CD4-positive, CD25-positive, alpha-beta regulatory T cell (primary cell): ENCODE results near the gene MCTP1. TPM values are rescaled to one million over a fixed set of nuclear protein-coding genes. Genes with fewer than 3 reads are reported as not detected.

ENCODE experiments used
- ATAC-seq, 2 donors: fragments of 150-1000 bp; cut with Tn5 transposase; one replicate each; pipeline ENCODE4 v1.10.0; 2021; ENCODE audit warnings: low read depth in 2 of 2, moderate number of reproducible peaks in 2 of 2, moderate library complexity in 1 of 2
- DNase-seq, 3 donors: peaks; one replicate each; pipeline versions ENCODE4 v3.0.0 to v3.0.0-alpha.2; 2012 to 2022; ENCODE audit warnings: mixed read lengths in 1 of 3
- H3K27ac ChIP-seq: one replicate; pipeline ENCODE4 v1.7.0; 2013; ENCODE audit warnings: mild to moderate bottlenecking, low read length; ENCODE audit not compliant: insufficient read depth, poor library complexity, severe bottlenecking
- H3K27me3 ChIP-seq: one replicate; pipeline ENCODE4 v1.7.0; 2013; ENCODE audit warnings: low read length; ENCODE audit not compliant: control insufficient read depth, insufficient read depth
- H3K36me3 ChIP-seq: one replicate; pipeline ENCODE4 v1.7.0; 2013; ENCODE audit warnings: mild to moderate bottlenecking, low read length, moderate library complexity; ENCODE audit not compliant: control insufficient read depth, insufficient read depth
- H3K4me1 ChIP-seq: 2 replicates; pipeline ENCODE4 v1.7.0; 2013; ENCODE audit warnings: mild to moderate bottlenecking, low read length; ENCODE audit not compliant: insufficient read depth, control insufficient read depth, poor library complexity, severe bottlenecking
- H3K4me3 ChIP-seq: one replicate; pipeline ENCODE4 v1.7.0; 2013; ENCODE audit warnings: low read depth, mild to moderate bottlenecking, low read length, moderate library complexity
- H3K9me3 ChIP-seq, 2 experiments: 1 replicate in 1 of 2; 2 replicates in 1 of 2; pipeline ENCODE4 v1.7.0; 2013; ENCODE audit warnings: low read length in 2 of 2, mild to moderate bottlenecking in 1 of 2, moderate library complexity in 1 of 2; ENCODE audit not compliant: control insufficient read depth in 2 of 2
- H3K27ac Mint-ChIP-seq, 3 donors: one replicate each; pipeline ENCODE4 v1.8.0; 2020 to 2022; ENCODE audit warnings: mild to moderate bottlenecking in 3 of 3, mixed read lengths in 3 of 3, moderate library complexity in 2 of 3
- H3K27me3 Mint-ChIP-seq: one replicate; pipeline ENCODE4 v1.8.0; 2022; ENCODE audit warnings: mild to moderate bottlenecking, mixed read lengths
- H3K36me3 Mint-ChIP-seq: one replicate; pipeline ENCODE4 v1.8.0; 2020; ENCODE audit warnings: mixed read lengths
- H3K4me1 Mint-ChIP-seq, 4 donors: one replicate each; pipeline ENCODE4 v1.8.0; 2020 to 2022; ENCODE audit warnings: mixed read lengths in 4 of 4, mild to moderate bottlenecking in 1 of 4
- H3K4me3 Mint-ChIP-seq, 4 donors: one replicate each; pipeline ENCODE4 v1.8.0; 2020 to 2022; ENCODE audit warnings: mild to moderate bottlenecking in 4 of 4, mixed read lengths in 4 of 4, moderate library complexity in 3 of 4
- H3K9me3 Mint-ChIP-seq, 7 donors: one replicate each; pipeline ENCODE4 v1.8.0; 2020 to 2022; ENCODE audit warnings: mixed read lengths in 7 of 7, mild to moderate bottlenecking in 3 of 7, moderate library complexity in 2 of 7
- polyA plus RNA-seq, 4 donors: library from polyadenylated mRNA; unstranded; fragments of 300-500 nt; fragmentation: Illumina TruSeq; gene quantifications; one replicate each; pipeline ENCODE4 v1.2.3, GENCODE V29; 2021
- total RNA-seq: library from RNA; stranded (reverse); gene quantifications from one replicate; pipeline ENCODE4 v1.2.3, GENCODE V29; 2022

MCTP1 gene
- total and polyA plus RNA-seq, 5 donors from 2014 or later, result 0.24 to 2.9 (median 0.76) TPM

DNA sequence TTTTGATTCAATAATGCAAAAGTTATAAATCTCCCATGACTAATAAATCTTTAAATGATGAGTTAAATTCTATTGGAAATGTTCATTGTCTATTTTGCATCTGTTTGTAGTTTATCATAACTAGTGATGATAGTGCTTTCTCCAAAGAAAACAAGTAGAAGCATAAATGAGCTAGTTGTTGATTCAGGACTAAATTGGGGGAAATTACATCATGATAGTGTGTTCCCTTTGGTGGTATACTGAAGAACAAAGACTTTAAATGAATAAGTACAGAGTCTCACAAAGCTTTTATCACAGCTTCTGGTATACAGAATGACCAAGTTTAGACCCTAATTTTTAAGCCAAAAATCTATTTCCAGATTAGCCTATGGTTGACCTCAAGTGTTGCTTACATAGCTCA lies 173.8 kb downstream of the MCTP1 start:
- no peaks in the 10 kb centered on the region for H3K9me3 ChIP-seq
- no peaks in the 10 kb centered on the region for H3K27me3 ChIP-seq
- Mint-ChIP-seq H3K27ac (no peak overlapping the region), H3K27me3 (no peaks in the 10 kb centered on the region), H3K4me1 (no peaks in the 10 kb centered on the region), H3K4me3 (no peak overlapping the region), H3K9me3 (peaks cover 0 to 13% (median 0%) of the 10 kb centered on the region in 7 donors), H3K36me3 (no peaks in the 10 kb centered on the region)
- H3K27ac ChIP-seq, result no peak overlapping the region
- DNase-seq, result no peak
- no peak overlapping the region for H3K4me3 ChIP-seq
- no peak for ATAC-seq
- no peaks in the 10 kb centered on the region for H3K36me3 ChIP-seq
- H3K4me1 ChIP-seq, result no peaks in the 10 kb centered on the region

DNA sequence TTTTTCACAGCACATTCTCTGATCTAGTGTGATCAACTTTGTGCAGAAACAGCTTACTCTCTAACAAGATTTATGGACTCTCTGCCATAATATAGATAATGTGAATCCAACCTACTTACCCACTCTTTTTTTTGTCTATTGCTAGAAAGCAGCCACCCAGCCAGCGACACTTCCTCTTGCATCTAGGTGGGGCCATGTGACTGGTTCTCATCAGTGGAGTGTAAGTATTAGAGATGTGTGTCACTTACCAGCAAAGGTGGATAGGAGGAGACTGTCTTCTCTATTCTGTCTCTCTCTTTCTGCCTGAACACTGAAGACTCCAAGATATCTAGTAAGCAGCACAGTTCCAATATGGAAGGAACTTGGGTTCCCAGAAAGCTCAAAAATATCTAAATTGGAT lies 174.8 kb downstream of the MCTP1 start:
- Mint-ChIP-seq H3K9me3 (peaks cover 0 to 3% (median 0%) of the 10 kb centered on the region in 7 donors), H3K4me1 (no peaks in the 10 kb centered on the region), H3K27ac (no peak overlapping the region), H3K27me3 (no peaks in the 10 kb centered on the region), H3K4me3 (no peak overlapping the region), H3K36me3 (no peaks in the 10 kb centered on the region)
- Histone ChIP-seq H3K4me1 (no peaks in the 10 kb centered on the region), H3K27ac (no peak overlapping the region), H3K4me3 (no peak overlapping the region), H3K9me3 (no peaks in the 10 kb centered on the region), H3K36me3 (no peaks in the 10 kb centered on the region), H3K27me3 (no peaks in the 10 kb centered on the region)
- ATAC-seq, result no peak
- no peak for DNase-seq

DNA sequence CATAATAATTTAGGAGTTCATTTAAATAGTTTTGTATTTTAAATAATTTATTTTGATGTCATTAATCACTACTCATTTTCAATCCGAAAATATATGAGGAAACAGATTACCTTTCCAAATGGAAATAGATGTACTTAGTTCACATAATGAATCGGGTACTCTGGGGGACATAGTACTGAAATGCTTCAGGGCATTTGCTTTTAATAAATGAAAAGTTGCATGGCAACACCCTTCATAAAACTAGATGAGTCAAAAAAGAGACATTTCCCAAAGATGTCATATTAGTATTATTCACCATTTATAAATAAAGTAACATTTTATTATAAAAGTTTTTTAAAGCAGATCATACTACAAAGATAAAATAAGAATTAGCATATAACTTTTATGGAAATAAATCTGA lies 177.8 kb downstream of the MCTP1 start:
- H3K4me1 Mint-ChIP-seq, result no peaks in the 10 kb centered on the region
- no peak overlapping the region for H3K27ac Mint-ChIP-seq
- Histone ChIP-seq H3K36me3 (no peaks in the 10 kb centered on the region), H3K4me1 (no peaks in the 10 kb centered on the region), H3K27me3 (no peaks in the 10 kb centered on the region), H3K4me3 (no peak overlapping the region), H3K9me3 (no peaks in the 10 kb centered on the region), H3K27ac (no peak overlapping the region)
- H3K9me3 Mint-ChIP-seq, result no peaks in the 10 kb centered on the region
- no peak overlapping the region for H3K4me3 Mint-ChIP-seq
- DNase-seq (no peak), ATAC-seq (no peak)
- no peaks in the 10 kb centered on the region for H3K36me3 Mint-ChIP-seq
- no peaks in the 10 kb centered on the region for H3K27me3 Mint-ChIP-seq

DNA sequence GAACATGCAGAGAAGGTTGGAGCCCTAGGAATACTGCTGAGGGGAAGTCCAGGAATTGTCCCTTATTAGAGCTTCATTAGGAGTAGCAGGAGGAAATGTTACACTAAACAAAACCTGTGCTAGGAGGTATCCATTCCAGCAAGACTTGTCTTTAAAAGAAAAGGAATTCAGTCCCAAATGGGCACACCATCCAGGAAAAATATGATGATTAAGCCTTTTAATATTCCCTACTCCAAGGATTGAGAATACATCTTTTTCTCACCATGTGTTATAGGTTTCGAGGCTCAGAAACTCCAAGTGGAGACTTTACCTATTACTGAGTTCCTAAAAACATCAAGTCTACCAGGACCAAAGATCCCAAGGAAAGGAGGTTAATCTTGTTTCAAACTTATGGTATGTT lies 179.3 kb downstream of the MCTP1 start:
- Mint-ChIP-seq H3K9me3 (no peaks in the 10 kb centered on the region), H3K27me3 (no peaks in the 10 kb centered on the region), H3K4me1 (no peaks in the 10 kb centered on the region), H3K36me3 (no peaks in the 10 kb centered on the region), H3K4me3 (no peak overlapping the region), H3K27ac (no peak overlapping the region)
- Histone ChIP-seq H3K4me1 (no peaks in the 10 kb centered on the region), H3K36me3 (no peaks in the 10 kb centered on the region), H3K4me3 (no peak overlapping the region), H3K9me3 (no peaks in the 10 kb centered on the region), H3K27me3 (no peaks in the 10 kb centered on the region), H3K27ac (no peak overlapping the region)
- DNase-seq, result no peak
- ATAC-seq, result no peak

DNA sequence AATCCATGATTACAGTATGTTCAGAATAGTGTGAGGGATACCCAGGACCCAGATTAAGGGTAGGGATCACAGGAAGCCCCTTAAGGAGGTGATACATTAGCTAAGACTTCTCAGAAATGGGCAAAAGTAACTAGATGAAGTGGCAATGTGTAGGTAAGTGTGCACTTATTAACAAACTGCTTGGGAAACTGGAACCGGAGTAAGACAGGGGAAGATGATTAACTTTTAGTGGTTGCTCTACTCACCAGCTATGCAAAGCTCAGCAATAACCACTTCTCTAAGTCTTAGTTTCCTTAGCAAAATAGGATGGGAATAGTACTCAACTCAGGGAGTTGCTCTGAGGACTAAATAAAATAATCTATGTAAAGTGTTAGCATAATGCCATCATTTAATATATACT lies 182.2 kb downstream of the MCTP1 start:
- H3K36me3 ChIP-seq, result no peaks in the 10 kb centered on the region
- DNase-seq (no peak), ATAC-seq (no peak)
- no peak overlapping the region for H3K4me3 ChIP-seq
- no peaks in the 10 kb centered on the region for H3K4me1 ChIP-seq
- no peak overlapping the region for H3K27ac ChIP-seq
- no peaks in the 10 kb centered on the region for H3K4me1 Mint-ChIP-seq
- no peaks in the 10 kb centered on the region for H3K27me3 Mint-ChIP-seq
- no peaks in the 10 kb centered on the region for H3K9me3 Mint-ChIP-seq
- H3K9me3 ChIP-seq, result no peaks in the 10 kb centered on the region
- no peak overlapping the region for H3K27ac Mint-ChIP-seq
- no peak overlapping the region for H3K4me3 Mint-ChIP-seq
- H3K27me3 ChIP-seq, result no peaks in the 10 kb centered on the region
- H3K36me3 Mint-ChIP-seq, result no peaks in the 10 kb centered on the region

DNA sequence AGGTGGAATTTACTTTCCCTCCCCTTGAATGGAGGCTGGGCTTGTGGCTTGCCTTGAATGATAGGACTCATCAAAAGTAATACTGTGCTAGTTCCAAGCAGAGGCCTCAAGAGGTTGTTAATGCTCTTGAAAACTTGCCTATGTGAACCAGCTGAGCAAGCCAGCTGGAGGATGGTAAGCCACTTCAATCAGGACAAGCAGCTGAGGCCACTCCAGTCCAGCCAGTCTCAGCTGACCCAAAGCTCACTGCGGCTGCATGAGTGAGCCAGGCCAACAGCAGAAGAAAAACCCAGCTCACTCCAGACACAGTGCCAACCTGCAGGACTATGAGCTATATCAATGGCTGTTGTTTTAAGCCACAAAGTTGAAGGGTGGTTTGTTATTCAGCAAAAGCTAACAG lies 182.8 kb downstream of the MCTP1 start:
- Histone ChIP-seq H3K9me3 (no peaks in the 10 kb centered on the region), H3K27ac (no peak overlapping the region), H3K4me3 (no peak overlapping the region), H3K36me3 (no peaks in the 10 kb centered on the region), H3K27me3 (no peaks in the 10 kb centered on the region), H3K4me1 (no peaks in the 10 kb centered on the region)
- Mint-ChIP-seq H3K4me1 (no peaks in the 10 kb centered on the region), H3K27ac (no peak overlapping the region), H3K36me3 (no peaks in the 10 kb centered on the region), H3K27me3 (no peaks in the 10 kb centered on the region), H3K4me3 (no peak overlapping the region), H3K9me3 (peaks cover 0 to 3% (median 0%) of the 10 kb centered on the region in 7 donors)
- ATAC-seq (no peak), DNase-seq (no peak)

DNA sequence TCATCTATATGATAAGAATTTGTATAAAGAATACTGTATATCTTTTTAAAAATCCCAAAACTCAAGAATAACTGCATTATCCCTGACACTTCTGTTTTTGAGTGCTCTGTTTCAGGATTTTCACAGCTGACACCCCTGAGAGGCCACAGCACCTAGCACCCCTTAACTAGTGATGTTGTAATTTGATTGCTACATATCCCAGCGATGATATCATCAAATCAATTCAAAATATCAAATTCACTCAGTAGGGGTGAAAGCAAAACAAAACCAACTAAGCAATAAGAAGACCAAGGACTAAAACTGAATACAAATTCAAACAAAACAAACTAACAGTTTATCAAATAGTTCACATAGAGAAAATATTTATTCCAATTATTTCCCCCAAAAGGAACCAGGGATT lies 184.3 kb downstream of the MCTP1 start:
- no peaks in the 10 kb centered on the region for H3K36me3 Mint-ChIP-seq
- no peak overlapping the region for H3K27ac ChIP-seq
- ATAC-seq, result no peak
- no peak overlapping the region for H3K4me3 ChIP-seq
- H3K27me3 ChIP-seq, result no peaks in the 10 kb centered on the region
- no peak for DNase-seq
- H3K36me3 ChIP-seq, result no peaks in the 10 kb centered on the region
- H3K9me3 Mint-ChIP-seq, result peaks cover 0 to 5% (median 1%) of the 10 kb centered on the region in 7 donors
- H3K27me3 Mint-ChIP-seq, result no peaks in the 10 kb centered on the region
- H3K4me3 Mint-ChIP-seq, result no peak overlapping the region
- H3K27ac Mint-ChIP-seq, result no peak overlapping the region
- no peaks in the 10 kb centered on the region for H3K9me3 ChIP-seq
- H3K4me1 ChIP-seq, result no peaks in the 10 kb centered on the region
- no peaks in the 10 kb centered on the region for H3K4me1 Mint-ChIP-seq

DNA sequence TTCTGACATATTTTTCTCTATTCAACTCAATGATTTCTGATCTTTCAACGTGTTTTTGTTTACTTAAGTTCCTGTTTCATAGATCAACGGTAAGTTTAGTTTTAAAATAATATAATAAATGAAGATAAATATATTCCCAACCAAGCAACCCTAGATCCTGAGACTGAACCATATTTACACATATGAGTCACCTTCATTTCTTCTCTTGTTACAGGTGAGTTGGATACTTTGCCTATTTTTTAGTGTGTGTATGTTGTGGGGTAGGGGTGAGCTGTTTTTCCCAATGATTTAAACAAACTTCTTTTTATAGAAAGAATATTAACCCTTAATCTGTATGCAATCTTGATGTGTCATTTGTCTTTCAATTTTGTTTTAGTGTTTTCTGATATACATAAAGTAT lies 186.9 kb downstream of the MCTP1 start:
- DNase-seq (no peak), ATAC-seq (no peak)
- H3K27me3 Mint-ChIP-seq, result no peaks in the 10 kb centered on the region
- peaks cover 0 to 6% (median 1%) of the 10 kb centered on the region in 7 donors for H3K9me3 Mint-ChIP-seq
- Histone ChIP-seq H3K27me3 (no peaks in the 10 kb centered on the region), H3K36me3 (no peaks in the 10 kb centered on the region), H3K4me3 (no peak overlapping the region), H3K4me1 (no peaks in the 10 kb centered on the region), H3K9me3 (no peaks in the 10 kb centered on the region), H3K27ac (no peak overlapping the region)
- no peak overlapping the region for H3K4me3 Mint-ChIP-seq
- H3K27ac Mint-ChIP-seq, result no peak overlapping the region
- no peaks in the 10 kb centered on the region for H3K36me3 Mint-ChIP-seq
- H3K4me1 Mint-ChIP-seq, result no peaks in the 10 kb centered on the region
